ENCODE results near the gene ENTHD1. TPM values are rescaled to one million over a fixed set of nuclear protein-coding genes. Genes with fewer than 3 reads are reported as not detected.

Gene ENTHD1
- total RNA-seq, 2 experiments from 2014 or later, result 0.34 TPM

DNA sequence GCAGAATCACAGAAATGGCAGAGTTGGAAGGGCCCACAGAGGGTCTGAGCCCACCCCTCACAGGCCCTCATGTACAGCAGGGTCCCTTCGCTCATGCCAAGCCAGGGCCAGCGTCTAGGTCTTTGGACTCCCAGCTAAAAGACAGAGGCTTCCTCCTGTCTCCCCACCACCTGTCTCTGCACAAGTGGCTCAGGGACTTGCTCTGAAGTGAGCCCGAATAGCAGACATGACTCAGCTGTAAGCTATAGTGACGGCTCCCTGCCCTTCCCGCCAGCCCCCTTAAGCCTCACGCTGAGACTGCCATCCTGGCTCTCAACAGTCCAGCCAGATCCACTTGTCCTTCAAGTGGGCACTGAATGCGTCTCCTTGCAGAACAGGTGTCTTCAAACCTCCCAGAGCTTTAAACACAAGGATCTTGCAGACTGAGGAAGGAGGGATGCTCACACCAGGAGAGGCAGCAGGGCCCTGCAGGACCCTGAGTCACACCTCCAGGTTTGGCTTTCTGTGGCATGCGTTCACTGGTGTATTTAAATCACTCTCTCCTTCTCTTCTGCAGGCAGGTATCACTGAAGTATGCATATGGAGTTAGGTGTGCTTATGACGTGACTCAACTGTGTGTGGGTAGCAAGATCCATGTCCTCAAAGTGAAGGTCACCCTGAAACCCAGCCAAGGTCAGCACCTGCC lies 168.1 kb downstream of the ENTHD1 start:
- Mint-ChIP-seq H3K9me3 (no peaks in the 10 kb centered on the region), H3K36me3 (ENCODE audit: low read depth) (no peaks in the 10 kb centered on the region), H3K4me3 (no peak overlapping the region), H3K27ac (no peak overlapping the region), H3K4me1 (ENCODE audit: low read depth) (no peaks in the 10 kb centered on the region), H3K27me3 (no peaks in the 10 kb centered on the region)
- intact Hi-C loops (cut with micrococcal nuclease), result no loop called here
- TF ChIP-seq, protein P1, sequence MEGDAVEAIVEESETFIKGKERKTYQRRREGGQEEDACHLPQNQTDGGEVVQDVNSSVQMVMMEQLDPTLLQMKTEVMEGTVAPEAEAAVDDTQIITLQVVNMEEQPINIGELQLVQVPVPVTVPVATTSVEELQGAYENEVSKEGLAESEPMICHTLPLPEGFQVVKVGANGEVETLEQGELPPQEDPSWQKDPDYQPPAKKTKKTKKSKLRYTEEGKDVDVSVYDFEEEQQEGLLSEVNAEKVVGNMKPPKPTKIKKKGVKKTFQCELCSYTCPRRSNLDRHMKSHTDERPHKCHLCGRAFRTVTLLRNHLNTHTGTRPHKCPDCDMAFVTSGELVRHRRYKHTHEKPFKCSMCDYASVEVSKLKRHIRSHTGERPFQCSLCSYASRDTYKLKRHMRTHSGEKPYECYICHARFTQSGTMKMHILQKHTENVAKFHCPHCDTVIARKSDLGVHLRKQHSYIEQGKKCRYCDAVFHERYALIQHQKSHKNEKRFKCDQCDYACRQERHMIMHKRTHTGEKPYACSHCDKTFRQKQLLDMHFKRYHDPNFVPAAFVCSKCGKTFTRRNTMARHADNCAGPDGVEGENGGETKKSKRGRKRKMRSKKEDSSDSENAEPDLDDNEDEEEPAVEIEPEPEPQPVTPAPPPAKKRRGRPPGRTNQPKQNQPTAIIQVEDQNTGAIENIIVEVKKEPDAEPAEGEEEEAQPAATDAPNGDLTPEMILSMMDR (IDR thresholded peaks at IDR 0.05), result no peak
- no peak for DNase-seq
- ChIA-PET CTCF (no interaction called here), POLR2A (no interaction called here)
- no peak for ATAC-seq

DNA sequence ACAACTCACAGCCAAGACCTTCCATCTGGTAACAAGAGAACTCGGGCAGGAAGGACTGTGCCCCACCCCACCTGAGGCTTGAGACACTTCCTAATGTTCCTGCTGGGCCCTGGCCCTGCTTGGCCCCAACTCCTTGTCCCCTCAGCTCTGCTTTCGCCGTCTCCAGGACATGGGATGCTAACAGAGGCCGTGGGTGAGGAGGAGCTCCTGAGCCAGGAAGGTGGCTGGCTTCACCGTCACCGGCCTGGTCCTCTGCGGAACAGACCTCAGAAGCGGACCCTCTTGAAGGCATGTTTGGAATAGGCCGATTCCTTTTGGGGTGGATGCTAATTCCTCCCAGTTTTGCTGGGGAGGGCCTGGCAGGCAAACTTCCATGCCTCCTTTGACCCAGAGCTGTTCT lies 168.7 kb downstream of the ENTHD1 start:
- ATAC-seq (no peak), DNase-seq (no peak)
- intact Hi-C loops (cut with micrococcal nuclease), result no loop called here
- H3K27me3 Mint-ChIP-seq, result no peaks in the 10 kb centered on the region
- no peak overlapping the region for H3K4me3 Mint-ChIP-seq
- POLR2A ChIA-PET, result no interaction called here
- H3K36me3 Mint-ChIP-seq (ENCODE audit: low read depth), result no peaks in the 10 kb centered on the region
- CTCF ChIA-PET, result interaction anchor here (0.7 kb wide), 1 partner anchor 83 kb away, joined by 3 read pairs; no protein-coding TSS in a partner anchor
- TF ChIP-seq, protein P1 (IDR thresholded peaks at IDR 0.05), result no peak
- no peaks in the 10 kb centered on the region for H3K9me3 Mint-ChIP-seq
- no peak overlapping the region for H3K27ac Mint-ChIP-seq
- H3K4me1 Mint-ChIP-seq (ENCODE audit: low read depth), result no peaks in the 10 kb centered on the region

DNA sequence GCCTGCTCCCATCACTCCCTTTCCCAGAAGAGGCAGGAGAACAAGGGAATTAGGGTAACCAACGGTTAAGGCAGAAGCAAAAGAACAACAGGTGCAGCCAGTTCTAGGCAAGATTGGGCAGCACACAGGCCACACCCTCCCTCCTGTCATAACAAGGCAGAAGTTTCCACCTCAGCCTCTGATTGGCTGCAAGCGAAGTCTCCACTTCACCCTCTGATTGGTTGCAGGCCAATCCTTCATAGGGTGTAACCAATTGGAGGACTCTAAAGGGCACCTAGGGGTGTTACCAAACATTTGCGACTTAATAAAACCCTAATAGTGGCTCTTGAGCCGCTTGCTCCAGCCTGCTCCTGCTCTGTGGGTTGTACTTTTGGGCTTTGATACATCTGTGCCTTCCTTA lies 169.2 kb downstream of the ENTHD1 start:
- H3K4me3 Mint-ChIP-seq, result no peak overlapping the region
- H3K27me3 Mint-ChIP-seq, result no peaks in the 10 kb centered on the region
- ATAC-seq (peak; percentile 47), DNase-seq (no peak)
- POLR2A ChIA-PET, result no interaction called here
- no peaks in the 10 kb centered on the region for H3K4me1 Mint-ChIP-seq (ENCODE audit: low read depth)
- CTCF ChIA-PET, result interaction anchor here (0.7 kb wide), 1 partner anchor 83 kb away, joined by 3 read pairs; no protein-coding TSS in a partner anchor
- no peaks in the 10 kb centered on the region for H3K36me3 Mint-ChIP-seq (ENCODE audit: low read depth)
- H3K27ac Mint-ChIP-seq, result no peak overlapping the region
- TF ChIP-seq, protein P1 (IDR thresholded peaks at IDR 0.05), result no peak
- H3K9me3 Mint-ChIP-seq, result no peaks in the 10 kb centered on the region
- intact Hi-C loops (cut with micrococcal nuclease), result no loop called here

DNA sequence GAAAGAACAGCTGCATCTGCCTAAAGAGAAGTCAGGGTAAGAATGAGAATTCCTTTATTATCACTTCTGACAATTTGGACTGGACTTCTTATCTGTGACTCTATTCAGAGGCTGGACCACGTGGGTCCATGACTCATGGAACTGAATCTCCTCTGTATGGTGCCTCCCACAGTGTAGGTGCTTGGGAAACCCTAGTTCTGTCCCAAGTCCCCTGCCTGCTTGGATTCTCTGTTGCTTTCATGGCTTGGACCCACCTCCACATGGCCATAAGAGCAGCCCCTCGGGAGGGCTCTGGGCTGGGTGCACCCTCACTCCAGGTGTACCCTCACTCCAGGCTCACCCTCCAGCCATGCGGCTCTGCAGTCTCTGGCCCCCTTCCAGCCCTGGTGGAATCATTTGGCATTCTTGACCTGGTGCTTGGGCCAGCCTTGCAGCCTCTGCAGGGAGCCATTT lies 169.6 kb downstream of the ENTHD1 start:
- TF ChIP-seq, protein P1 (IDR thresholded peaks at IDR 0.05), result no peak
- no peak overlapping the region for H3K4me3 Mint-ChIP-seq
- ChIA-PET CTCF (no interaction called here), POLR2A (no interaction called here)
- H3K27me3 Mint-ChIP-seq, result no peaks in the 10 kb centered on the region
- H3K27ac Mint-ChIP-seq, result no peak overlapping the region
- H3K9me3 Mint-ChIP-seq, result no peaks in the 10 kb centered on the region
- intact Hi-C loops (cut with micrococcal nuclease), result no loop called here
- H3K4me1 Mint-ChIP-seq (ENCODE audit: low read depth), result no peaks in the 10 kb centered on the region
- no peaks in the 10 kb centered on the region for H3K36me3 Mint-ChIP-seq (ENCODE audit: low read depth)
- ATAC-seq, result no peak
- no peak for DNase-seq

DNA sequence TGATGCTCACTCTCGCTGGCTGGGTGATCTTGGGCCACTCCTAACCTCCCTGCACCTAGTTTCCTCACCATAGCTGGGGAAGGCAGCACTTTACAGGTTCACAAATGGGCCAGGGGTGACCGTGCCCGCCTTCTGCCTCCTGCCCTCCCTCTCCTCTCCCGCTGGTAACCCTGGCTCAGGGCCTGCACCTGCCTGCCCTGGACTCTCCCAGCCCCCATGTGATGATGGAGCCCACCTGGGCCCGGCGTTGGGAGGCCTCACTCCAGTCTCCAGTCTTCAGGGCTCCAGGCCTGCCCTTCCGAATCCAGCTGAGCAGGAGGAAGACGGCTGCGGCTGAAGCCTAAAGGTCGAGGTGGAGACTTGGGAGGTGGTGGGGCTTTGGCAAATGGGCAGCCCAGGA lies 170.1 kb downstream of the ENTHD1 start:
- TF ChIP-seq, protein P1 (IDR thresholded peaks at IDR 0.05), result no peak
- POLR2A ChIA-PET, result no interaction called here
- H3K4me1 Mint-ChIP-seq (ENCODE audit: low read depth), result no peaks in the 10 kb centered on the region
- no peak for ATAC-seq
- no peaks in the 10 kb centered on the region for H3K36me3 Mint-ChIP-seq (ENCODE audit: low read depth)
- CTCF ChIA-PET, result no interaction called here
- no peaks in the 10 kb centered on the region for H3K9me3 Mint-ChIP-seq
- no peak overlapping the region for H3K4me3 Mint-ChIP-seq
- H3K27ac Mint-ChIP-seq, result no peak overlapping the region
- DNase-seq, result no peak
- H3K27me3 Mint-ChIP-seq, result no peaks in the 10 kb centered on the region
- intact Hi-C loops (cut with micrococcal nuclease), result no loop called here
